ENCODE results near the gene MYT1.
"Not testable (repeated sequence)": the region's sequence is repeated elsewhere in the genome, so short reads cannot be mapped to it uniquely, and the experiment has no call there.

MYT1 gene
- 0 reads per million in 3 experiments for total RNA-seq

DNA sequence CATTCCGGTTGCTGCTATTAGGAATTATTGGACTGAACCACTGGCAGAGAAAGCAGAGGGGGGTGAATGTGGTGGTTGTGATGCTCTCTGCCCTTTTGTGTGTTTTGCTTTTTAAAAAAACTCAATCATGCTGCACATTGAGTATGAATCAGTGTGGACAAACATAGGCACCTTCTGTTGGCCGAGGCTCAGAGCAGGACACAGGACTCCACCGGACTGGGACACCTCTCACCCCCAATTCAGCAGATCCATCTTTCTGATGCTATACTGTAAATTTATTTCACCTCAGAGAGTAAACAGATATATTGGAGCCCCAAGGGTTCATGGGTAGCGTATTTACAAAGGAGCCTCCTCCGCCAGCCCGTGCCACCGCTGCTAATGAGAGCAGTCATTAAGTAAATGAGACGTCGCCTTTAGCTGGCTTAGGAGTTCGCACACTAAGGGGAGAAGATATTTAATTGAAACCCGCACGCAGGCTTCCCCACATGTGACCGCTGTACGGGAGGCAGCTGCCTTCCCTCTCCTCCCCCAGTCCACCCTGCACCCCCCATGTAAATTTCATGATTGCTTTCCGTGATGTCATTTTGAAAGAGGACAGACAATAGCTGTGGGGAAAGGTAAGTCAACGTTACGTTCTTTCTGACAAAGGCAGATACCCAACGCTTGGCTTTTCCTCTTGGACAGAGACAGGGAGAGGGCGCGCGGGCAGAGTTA, at the start of gene MYT1:
Gene MYT1 (plus strand): TSS at position 330 of the 714 bp plus-strand sequence. CDS start 34,410 bp downstream, outside the sequence.
- no peak for DNase-seq

DNA sequence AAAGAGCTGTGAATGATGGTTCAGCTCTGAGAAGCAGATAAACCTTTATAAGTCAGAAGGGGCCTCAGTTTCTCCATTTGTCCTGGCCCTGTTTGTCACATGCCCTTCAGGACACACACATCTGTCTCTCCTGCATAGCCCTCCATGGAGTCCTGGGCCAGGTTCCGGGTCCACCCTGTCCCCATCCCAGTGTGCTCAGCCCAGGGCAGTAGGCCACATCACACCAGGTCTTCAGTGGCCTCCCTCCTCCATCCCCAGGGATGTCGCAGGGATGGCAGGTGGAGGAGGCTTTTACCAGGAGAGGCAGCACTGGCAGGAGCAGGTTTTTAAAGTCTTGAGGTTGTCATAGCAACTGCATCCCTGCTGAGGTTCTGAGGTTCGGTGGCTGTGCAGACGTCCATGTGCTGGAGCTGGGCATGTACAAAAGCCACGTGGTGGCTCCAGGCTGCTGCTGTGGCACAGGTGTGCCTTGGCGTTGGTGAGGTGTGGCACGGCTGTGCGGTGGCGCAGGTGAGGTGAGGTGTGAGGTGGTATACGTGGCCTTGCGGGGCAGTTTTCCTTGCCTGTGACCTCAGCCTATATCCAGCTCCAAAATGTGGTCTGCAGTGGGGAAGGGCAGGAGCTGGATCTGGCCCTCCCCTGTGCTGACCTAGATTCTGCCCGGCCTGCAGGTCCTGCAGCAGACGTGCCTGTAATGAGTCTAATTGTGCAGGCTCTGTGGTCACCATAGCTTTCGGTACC, 48.9 kb upstream of the MYT1 start:
- no peak for DNase-seq

DNA sequence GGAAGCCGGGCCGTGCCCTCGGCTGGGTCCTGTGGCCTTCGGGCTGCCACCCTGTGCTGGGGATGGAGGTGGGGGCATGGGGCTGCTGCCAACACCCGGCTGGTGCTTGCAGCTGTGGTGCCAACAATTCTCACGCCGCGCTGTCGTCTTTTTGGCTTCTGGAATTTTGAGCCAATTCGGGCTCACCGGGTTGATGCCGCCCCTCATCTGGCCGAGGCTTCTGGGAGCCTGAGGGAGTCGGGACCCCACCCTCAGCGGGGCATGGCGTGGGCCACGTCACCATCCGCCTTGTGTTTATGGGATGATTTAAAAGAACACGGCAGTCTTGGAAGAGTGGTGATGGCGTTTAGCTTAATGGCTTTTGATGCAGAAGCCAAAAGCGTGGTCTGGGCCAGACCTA, 48.2 kb upstream of the MYT1 start:
- DNase-seq = no peak

DNA sequence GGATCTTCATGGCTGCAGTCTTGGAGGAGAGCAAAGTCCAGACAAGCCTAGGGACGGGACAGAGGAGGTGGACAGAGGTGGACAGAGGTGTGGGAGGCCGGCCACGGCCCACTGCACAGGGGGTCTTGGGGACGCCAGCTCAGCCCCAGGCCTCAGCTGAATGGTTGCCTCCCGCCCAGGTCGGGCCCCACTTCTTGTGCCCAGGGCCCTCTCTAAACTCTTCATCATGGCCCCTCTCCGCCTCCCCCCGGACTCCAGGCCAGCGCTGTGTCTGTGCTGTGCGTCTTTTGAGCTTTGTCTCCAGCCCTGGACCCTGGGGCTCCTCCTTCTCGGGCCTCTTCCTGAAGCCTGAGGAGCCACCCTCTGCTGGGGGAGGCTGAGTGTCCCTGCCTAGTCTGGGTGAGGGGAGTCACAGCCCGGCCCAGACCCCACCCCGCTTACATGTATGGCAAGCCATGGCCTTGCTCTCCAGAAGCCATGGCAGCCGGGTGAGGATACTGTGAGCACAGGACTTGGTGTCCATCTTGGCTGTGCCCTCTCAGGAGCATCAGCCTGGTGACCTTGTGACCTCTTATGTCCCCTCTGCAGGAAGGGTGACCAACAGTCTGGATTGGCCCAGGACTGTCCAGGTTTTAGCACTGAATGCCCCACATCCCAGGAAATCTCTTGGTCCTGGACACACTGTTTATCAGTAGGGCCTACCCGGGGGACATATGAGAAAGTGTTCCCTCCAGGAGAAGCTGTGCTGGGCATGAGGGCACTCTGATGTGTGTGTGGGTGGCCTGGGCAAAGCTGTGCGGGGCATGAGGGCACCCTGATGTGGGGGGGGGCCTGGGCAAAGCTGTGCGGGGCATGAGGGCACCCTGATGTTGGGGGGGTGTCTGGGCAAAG, 47.5 kb upstream of the MYT1 start:
- DNase-seq = no peak

DNA sequence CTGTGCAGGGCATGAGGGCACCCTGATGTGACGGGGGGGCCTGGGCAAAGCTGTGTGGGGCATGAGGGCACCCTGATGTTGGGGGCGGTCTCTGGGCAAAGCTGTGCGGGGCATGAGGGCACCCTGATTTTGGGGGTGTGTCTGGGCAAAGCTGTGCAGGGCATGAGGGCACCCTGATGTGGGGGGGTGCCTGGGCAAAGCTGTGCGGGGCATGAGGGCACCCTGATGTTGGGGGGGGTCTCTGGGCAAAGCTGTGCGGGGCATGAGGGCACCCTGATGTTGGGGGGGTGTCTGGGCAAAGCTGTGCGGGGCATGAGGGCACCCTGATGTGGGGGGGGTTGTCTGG, 46.8 kb upstream of the MYT1 start:
- not testable (repeated sequence) for DNase-seq

DNA sequence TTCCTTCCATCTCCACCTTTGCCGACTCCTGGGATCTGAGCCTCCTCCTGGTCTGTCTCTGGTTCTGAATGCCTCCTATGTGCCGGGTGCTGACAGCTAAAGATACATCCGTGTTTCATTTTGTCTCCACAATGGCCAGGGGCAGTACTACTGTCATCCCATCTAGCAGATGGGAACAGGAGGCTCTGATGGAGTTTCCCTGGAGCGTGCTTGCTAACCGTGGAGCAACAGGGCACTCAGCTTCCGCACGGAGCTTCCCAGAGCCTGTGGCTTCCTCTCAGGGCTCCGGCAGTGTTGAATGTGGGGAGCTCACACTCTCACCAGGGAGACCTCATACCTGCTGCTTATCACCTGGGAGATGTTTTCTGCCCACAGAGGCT, 45.0 kb upstream of the MYT1 start:
- DNase-seq = no peak

DNA sequence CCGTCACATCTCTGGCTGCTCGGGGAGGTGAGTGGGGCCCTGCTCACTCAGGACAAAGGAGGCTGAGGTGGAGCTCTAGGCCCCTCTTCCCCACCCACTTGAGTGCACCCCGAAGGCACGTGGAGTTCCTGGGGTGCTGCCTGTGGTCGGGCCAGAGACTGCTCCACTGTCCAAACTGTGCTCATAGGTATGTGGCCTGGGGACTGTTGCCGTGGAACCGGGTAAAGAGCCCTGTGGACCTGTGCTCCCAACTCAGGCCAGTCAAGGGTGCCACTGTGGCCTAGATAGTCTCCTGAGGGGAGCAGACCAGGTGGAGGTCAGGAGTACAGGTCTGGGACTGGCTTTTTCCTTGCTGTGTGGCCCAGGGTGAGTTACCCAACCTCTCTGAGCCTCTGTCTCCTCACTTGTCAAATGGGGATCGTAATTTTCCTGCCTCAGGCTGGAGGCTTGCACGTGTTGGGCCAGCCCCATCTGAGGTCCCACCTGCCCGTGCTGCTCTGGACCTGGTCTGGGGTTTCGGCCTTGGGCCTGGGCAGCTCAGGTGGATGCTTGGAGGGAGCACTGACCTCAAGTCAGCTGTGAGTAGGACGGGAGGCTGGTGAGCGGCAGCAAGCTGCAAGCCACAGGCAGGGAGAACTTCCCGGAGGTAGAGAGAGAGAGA, 44.4 kb upstream of the MYT1 start:
- peak; percentile 12 for DNase-seq

DNA sequence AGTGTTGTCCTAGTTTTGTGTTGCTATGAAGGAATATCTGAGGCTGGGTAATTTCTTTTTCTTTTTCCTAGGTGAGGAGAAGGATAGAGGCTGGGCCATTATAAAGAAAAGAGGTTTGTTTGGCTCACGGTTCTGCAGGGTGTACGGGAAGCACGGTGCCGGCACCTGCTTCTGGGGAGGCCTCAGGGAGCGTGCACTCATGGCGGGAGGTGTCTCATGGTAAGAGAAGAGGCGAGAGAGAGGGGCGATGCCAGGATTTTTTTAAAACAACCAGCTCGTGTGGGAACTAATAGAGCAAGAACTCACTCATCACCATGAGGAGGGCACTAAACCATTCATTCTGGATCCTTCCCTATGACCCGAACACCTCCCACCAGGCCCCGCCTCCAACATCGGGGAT, 42.7 kb upstream of the MYT1 start:
- no peak for DNase-seq

DNA sequence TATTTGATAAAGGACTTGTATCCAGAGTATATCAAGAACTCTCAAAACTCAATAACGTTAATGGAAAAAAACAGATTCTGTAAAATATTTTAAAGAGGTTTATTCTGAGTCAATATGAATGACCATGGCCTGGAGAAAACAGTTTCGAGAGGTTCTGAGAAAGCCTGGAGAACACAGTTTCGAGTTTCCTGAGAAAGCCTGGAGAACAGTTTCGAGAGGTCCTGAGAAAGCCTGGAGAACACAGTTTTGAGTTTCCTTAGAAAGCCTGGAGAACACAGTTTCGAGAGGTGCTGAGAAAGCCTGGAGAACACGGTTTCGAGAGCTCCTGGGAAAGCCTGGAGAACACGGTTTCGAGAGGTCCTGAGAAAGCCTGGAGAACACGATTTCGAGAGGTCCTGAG, 41.3 kb upstream of the MYT1 start:
- DNase-seq = not testable (repeated sequence)

DNA sequence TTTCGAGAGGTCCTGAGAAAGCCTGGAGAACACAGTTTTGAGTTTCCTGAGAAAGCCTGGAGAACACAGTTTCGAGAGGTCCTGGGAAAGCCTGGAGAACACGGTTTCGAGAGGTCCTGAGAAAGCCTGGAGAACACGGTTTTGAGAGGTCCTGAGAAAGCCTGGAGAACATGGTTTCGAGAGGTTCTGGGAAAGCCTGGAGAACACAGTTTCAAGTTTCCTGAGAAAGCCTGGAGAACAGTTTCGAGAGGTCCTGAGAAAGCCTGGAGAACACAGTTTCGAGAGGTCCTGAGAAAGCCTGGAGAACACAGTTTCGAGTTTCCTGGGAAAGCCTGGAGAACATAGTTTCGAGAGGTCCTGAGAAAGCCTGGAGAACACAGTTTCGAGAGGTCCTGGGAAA, 40.7 kb upstream of the MYT1 start:
- not testable (repeated sequence) for DNase-seq

DNA sequence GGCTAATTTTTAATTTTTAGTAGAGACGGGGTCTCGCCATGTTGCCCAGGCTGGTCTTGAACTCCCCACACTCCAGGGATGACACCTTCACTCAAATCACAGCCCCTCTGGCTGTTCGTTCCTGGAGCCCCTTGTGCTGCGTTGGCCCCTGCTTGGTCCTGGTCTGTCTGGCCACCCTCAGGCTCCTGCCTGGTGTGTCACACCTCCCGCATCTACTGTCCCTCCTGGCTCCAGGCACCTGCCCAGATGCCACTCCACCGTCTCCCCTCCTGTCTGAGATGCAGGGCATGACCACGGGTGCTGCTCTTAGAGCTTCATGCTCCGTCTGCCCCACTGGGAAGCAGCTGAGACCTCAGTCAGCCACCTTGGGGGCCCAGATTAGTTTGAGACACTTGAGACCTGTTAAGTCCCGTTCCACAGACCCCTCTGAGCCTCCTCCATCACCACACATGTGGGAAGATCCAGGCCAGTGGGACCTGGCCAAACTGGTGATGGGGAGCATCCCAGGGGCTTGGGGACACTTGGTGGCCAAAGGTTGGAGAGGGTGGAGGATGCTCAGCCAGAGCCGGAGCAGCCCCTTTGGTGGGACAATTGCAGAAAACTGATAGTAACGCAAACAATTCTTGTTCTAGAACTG, 35.0 kb upstream of the MYT1 start:
- no peak for DNase-seq

DNA sequence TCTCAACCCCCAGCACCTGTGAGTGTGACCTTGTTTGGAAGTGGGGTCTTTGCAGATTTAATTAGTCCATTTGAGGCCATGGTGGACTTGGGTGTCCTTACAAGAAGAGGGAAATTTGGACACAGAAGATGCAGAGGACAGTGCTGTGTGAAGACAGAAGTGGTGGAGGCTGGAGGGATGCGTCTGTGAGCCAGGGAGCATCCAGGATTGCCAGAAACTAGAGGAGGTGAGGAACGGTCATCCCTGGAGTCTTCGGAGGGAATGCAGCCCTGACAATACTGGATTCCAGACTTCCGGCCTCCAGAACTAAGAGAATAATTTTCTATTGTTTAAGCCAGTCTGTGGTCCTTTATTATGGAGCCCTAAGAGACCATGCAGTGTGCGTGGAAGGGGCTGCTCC, 34.0 kb upstream of the MYT1 start:
- no peak for DNase-seq

DNA sequence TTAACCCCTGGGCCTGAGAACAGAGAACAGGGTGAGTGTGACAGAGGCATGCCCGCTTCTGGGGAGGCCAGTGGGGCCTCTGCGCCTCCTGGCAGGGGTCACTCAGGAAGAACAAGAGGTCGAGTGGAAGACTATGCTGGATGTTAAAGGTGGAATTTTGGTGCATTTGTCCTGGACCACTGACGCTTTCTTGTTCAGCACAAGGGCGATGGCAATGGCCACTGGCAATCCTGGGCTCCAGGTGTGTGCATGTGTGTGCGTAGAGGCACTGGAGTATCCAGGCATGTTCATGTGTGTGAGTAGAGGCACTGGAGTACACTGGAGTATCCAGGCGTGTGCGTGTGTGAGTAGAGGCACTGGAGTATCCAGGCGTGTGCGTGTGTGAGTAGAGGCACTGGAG, 33.4 kb upstream of the MYT1 start:
- no peak for DNase-seq

DNA sequence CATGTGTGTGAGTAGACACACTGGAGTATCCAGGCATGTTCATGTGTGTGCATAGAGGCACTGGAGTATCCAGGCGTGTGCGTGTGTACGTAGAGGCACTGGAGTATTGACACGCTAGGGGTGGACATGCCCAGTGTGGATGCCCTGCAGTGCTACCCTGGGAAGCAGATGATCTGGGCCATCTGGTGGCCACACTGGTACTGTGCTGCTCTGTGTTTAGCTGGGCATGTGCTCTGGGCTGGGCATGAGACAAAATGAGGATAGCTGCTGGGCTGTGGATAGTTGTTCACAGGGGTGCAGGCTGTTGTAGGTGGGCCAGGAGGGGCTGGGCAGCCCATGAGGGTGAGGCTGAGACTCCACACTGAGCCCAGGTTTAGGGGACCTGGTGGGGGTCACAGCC, 32.8 kb upstream of the MYT1 start:
- DNase-seq = no peak

DNA sequence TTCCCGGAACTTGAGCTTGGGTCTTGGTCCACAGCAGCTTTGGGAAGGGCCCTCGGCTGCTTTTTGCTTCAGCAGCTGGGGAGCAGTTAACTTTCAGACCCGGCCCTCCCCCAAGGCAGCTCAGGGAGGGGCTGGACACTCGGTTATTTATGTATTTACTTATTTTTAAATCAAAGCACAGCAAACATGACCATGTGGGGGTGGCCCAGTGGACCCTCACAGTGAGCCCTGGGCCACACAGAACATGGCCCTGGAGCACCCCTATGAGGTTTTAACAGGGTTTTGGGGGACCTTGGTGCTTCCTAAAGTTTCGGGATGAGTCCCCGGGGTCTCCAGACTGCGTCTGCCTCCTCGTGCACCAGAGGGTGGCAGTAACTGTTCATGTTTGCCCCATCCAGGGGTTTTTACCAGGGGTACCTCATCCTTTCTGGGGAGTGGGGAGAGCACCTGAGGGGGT, 30.3 kb upstream of the MYT1 start:
- no peak for DNase-seq

DNA sequence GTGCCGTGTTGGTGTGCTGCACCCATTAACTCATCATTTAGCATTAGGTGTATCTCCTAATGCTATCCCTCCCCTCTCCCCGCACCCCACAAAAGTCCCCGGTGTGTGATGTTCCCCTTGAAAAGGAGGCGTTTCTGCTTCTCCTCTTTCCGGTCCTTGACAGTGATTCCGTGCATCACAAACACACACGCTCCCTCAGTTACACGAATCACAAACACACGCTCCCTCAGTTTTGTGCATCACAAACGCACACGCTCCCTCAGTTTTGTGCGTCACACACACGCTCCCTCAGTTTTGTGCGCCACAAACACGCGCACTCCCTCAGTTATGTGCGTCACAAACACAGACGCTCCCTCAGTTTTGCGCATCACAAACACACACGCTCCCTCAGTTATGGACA, 29.5 kb upstream of the MYT1 start:
- not testable (repeated sequence) for DNase-seq

DNA sequence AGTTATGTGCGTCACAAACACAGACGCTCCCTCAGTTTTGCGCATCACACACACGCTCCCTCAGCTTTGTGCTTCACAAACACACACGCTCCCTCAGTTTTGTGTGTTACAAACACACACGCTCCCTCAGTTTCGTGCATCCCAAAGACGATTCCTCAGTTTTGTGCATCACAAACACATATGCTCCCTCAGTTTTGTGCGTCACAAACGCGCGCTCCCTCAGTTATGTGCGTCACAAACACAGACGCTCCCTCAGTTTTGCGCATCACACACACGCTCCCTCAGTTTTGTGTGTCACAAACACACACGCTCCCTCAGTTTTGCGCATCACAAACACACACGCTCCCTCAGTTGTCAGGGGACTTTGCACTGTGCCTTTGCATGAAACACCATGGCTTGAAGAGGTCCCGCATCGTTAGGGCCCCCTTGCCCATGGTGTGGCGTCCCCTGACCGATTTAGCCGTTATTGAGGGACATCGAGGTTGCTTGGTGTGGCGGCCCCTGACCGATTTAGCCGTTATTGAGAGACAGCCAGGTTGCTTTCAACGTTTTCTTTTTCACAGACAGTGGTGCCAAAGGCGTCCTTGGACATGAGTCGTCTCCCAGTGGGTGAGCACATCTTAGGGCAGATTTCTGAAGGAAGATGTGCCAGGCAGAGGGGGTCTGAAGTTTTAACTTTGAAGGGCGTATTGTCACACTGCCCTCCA, 28.1 kb upstream of the MYT1 start:
- no peak for DNase-seq

DNA sequence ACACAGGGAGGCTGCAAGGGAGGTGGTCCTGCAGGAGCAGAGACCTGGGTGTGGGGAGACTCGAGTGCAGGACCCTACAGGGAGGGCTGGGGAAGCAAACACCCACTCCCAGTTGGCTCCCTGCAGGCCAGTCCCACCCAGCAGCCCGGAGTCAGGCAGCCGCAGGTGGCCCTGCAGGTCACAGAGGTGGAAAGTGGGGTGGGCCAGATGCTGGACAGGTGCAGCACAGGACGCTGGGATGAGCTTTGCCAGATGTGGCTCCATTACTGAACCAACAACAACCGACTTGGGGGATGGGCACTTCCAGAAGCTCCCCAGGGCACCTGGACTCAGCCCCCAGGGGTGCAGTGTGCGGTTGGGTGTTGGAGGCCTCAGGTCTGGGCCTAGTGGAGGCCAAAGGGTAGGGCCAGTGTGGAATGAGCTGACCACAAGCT, 26.6 kb upstream of the MYT1 start:
- DNase-seq = no peak

DNA sequence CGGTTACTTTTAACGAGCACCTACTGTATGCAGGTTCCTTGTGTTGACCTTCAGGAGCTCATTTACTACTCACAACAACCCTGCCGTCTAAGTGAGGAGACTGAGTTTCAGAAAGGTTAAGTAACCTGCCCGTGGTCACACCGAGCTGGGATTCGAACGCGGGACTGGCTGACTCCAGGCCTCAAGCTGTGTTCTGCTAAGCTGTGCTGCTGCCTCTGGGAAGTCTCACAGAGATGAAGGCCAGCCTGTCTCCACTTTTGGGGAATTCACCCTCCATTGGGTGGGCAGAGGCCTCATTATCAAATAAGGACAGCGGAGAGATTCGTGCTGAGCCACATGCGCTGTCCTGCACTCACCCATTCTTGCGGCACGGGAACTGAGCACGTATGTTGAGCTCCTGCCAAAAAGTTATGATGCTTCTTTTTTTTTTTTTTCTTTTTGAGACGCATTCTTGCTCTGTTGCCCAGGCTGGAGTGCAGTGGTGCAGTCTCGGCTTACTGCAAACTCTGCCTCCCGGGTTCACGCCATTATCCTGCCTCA, 25.9 kb upstream of the MYT1 start:
- DNase-seq = no peak

DNA sequence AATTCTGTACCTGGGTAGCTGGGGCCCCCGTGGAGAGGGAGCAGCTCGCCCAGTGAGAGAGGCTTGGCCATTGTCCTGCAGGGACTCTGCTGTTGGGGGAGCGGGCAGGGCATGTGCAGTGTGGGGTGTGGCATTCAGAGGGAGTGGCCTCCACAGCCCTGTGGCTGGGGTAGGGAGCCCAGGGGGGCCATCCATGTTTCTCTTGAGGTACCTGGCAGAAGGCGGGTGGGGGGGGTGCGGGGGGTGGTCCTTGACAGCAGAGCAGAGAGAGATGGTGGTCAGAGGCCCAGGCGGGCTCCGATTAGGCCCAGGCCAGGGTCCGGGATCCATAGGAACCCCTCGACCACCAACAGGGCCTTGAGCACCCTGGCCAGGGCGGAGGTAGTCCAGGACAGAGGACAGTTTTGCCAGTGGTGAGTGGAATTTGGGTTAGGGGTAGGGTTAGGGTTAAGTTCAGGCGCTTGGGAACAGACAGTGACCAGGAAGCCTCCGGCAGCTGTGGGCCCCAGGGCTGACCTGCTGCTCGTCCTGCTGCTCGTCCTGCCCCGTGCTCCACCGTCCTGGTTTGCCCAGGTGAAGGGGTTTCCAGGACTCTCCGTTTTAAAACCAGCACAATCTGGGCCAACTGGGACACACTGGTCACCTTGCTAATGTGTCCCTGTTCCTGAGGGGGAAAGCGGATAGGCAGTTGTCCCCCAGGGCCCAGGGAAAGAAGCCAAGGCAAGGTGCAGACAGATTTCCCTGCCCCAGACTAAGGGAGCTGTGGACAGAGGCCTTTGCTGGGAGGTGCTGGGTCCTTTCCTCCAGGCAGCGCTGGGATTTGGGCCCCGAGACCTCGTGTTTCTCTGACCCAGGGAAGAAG, 24.8 kb upstream of the MYT1 start:
- DNase-seq = no peak

All from central memory CD4-positive, alpha-beta T cell (primary cell).